NB4 (cell line): ENCODE measurements around the gene MAD2L2.

ENCODE experiments used
- MYC ChIP-seq: IDR thresholded peaks from 2 replicates; pipeline ENCODE4 v1.6.1; 2011; ENCODE audit warnings: low read depth, low read length
- POLR2A ChIP-seq: IDR thresholded peaks from 2 replicates; pipeline ENCODE4 v1.6.1; 2011; ENCODE audit warnings: mild to moderate bottlenecking; ENCODE audit not compliant: insufficient read length; ENCODE audit errors: extremely low read depth
- TF ChIP-seq, protein P1 (sequence below): IDR thresholded peaks from one replicate; pipeline ENCODE4 v1.5.1; 2012; ENCODE audit warnings: low read depth, low read length
- TF ChIP-seq, protein P2 (sequence below): IDR thresholded peaks from 2 replicates; pipeline ENCODE4 v1.6.1; 2011; ENCODE audit warnings: low read depth, low read length

DNA sequence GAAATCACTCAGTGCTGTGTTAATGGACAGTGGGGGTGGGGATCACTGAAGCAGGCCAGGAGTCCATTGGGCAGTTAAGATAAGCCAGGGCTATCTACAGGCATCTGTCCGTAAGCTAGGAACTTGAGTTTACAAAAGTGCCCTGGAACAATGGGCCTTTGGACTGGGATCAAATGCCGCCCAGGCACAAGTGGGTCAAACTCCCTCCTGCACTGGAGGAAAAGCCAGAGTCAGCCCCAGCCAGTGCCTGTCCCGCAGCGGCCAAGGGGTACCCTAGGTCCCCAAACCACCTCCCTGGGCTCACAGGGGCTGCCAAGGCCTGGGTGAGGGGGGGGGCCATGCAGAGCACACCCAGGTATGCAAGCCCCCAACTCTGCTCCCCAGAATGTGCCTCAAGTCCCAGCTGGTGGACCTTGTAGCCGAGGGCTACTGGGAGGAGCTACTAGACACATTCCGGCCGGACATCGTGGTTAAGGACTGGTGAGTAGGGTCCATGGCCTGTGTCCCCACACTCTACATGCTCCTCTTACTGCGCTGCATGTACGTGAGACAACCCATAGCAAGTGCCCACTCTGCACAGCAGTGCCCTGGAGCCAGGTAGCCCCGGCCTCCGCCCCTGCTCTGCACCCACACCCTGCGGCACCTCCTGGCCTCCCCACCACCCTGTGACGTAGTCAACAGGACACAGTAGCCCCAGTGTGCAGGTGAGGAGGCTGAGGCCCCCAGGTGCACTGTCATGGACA is 9.2 kb downstream of the MAD2L2 start:
- TF ChIP-seq, protein P1, sequence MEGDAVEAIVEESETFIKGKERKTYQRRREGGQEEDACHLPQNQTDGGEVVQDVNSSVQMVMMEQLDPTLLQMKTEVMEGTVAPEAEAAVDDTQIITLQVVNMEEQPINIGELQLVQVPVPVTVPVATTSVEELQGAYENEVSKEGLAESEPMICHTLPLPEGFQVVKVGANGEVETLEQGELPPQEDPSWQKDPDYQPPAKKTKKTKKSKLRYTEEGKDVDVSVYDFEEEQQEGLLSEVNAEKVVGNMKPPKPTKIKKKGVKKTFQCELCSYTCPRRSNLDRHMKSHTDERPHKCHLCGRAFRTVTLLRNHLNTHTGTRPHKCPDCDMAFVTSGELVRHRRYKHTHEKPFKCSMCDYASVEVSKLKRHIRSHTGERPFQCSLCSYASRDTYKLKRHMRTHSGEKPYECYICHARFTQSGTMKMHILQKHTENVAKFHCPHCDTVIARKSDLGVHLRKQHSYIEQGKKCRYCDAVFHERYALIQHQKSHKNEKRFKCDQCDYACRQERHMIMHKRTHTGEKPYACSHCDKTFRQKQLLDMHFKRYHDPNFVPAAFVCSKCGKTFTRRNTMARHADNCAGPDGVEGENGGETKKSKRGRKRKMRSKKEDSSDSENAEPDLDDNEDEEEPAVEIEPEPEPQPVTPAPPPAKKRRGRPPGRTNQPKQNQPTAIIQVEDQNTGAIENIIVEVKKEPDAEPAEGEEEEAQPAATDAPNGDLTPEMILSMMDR: no peak
- TF ChIP-seq POLR2A (no peak), MYC (no peak)
- TF ChIP-seq, protein P2, sequence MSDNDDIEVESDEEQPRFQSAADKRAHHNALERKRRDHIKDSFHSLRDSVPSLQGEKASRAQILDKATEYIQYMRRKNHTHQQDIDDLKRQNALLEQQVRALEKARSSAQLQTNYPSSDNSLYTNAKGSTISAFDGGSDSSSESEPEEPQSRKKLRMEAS: no peak
